Measurements from ENCODE around the gene C20orf204.

C20orf204 gene

GRCh38 chr20:64070244-64070993, 34.4 kb downstream of the C20orf204 start:
- H3K4me3 ChIP-seq (ENCODE audit: low read depth, low read length): no peak overlapping the region
- no peak for TF ChIP-seq CTCF (IDR thresholded peaks at IDR 0.05; ENCODE audit: low read depth, low read length, missing control alignments)
- DNase-seq (ENCODE audit: low read depth): no peak

DNA sequence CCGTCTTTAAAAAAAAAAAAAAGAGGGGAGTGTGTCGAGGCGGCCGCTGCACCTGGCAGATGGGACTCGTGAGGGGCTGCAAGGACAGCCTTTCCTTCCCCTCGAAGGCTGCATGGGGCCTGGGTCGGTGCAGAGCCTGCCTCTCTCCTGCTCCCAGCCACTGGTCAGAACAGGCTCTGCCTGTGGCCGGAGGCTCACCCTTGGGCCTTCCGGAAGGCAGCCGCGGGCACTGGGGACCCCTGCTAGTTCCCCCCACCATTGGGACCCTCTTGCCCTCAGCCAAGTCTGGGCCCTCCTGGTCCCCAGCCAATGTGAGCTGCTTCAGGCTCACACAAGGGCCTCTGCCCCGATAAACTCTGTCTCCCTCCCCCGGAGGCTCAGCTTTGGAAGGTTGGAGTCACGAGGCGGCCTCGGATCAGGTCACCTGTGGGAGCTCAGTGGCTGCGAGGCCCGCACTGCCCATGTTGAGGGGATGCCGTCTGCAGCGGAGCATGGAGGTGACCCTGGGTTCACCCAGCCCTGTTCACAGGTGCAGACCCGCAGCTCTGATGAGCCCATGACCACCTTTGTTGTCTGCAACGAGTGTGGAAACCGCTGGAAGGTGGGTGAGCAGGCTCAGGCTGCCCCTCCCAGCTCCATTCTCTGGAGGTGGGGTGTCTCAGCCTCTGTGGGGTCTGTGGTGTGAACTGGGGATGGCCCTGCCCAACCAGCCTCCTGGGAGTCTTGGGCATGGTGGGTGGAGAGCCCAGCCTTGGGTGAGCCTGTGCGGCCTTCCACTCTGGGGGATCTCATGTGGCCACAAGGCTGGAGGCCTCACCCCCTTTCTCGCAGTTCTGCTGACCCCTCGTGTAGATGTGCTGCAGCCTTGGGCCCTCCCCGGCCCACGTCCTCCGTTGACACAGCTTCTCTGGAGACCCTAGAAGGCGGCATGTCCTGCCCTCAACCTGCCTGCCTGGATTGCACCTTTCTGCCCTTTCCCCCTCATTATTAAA, 35.7 kb downstream of the C20orf204 start:
- H3K4me3 ChIP-seq (ENCODE audit: low read depth, low read length): no peak overlapping the region
- TF ChIP-seq CTCF (IDR thresholded peaks at IDR 0.05; ENCODE audit: low read depth, low read length, missing control alignments): no peak
- DNase-seq (ENCODE audit: low read depth): no peak

DNA sequence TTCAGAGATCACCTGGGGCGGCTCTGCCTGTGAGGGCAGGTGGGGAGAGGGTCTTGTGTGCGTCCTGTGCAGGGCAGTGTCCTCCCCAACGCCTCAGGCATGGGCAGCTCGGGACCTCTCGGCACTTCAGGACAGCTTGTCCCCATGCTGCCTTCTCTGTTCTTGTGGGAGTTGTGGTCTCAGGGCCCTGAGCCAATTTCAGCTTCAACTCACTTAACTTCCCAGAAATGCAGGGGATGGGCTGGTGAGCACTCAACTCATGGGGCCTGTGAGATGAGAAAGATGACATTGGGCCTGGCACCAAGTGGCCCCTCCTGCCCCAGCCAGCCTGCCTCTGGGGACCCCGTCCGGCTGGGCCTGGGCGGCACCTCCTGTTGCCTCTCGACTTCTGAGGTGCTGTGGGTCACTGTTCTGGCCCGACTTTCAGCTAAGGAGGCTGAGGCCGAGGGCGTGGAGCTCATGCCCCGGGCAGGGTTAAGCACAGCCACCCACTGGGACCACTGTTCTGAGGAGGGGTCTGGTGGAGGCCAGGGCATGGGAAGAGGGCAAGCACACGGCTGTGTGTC, 36.6 kb downstream of the C20orf204 start:
- TF ChIP-seq CTCF (IDR thresholded peaks at IDR 0.05; ENCODE audit: low read depth, low read length, missing control alignments): no peak
- no peak overlapping the region for H3K4me3 ChIP-seq (ENCODE audit: low read depth, low read length)
- DNase-seq (ENCODE audit: low read depth): no peak

GRCh38 chr20:64073476-64074183, 37.6 kb downstream of the C20orf204 start:
- DNase-seq (ENCODE audit: low read depth): no peak
- no peak for TF ChIP-seq CTCF (IDR thresholded peaks at IDR 0.05; ENCODE audit: low read depth, low read length, missing control alignments)
- H3K4me3 ChIP-seq (ENCODE audit: low read depth, low read length): no peak overlapping the region

DNA sequence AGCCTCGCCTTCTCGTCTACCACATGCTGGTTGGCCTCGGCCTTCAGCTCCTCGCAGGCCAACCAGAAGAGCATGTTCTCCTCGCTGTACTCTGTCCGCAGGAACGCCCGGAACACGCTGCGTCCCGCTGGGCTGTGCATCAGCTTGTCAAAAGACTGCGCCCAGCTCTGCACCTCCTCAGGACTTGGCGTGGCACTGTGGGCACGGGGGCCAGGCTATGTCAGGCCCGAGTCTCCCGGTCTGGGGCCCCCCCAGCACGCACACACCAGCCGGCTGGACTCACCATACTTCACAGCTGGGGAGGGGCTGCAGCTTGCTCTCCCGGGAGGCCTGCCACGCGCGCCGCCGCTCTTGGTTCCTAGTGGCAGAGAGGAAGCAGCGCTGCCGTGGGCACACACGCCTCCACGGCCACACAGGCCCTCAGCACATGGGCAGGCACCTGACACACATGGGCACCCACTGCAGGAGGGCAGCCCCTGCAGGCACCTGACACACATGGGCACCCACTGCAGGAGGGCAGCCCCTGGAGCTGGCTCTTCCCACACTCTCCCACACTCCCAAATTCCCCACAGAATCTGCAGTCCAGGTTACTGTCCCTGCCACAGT, 38.3 kb downstream of the C20orf204 start:
- no peak for TF ChIP-seq CTCF (IDR thresholded peaks at IDR 0.05; ENCODE audit: low read depth, low read length, missing control alignments)
- no peak overlapping the region for H3K4me3 ChIP-seq (ENCODE audit: low read depth, low read length)
- no peak for DNase-seq (ENCODE audit: low read depth)

DNA sequence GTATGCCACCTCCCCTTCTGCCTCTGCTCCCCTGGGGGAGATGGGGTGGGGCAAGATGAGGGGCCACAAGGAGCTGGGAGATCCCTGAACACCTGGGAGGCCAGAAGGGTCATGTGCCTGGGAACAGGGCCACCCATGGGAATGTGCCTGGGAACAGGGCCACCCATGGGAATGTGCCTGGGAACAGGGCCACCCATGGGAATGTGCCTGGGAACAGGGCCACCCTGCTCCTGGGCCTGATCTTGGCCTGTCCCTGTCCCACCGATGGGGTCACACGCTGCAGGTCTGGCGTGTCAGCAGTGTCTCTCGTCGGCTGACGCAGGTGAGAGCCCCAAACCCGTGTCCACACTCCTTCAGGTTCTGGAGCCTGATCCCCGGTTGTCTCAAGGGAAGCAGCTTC, 39.0 kb downstream of the C20orf204 start:
- no peak for TF ChIP-seq CTCF (IDR thresholded peaks at IDR 0.05; ENCODE audit: low read depth, low read length, missing control alignments)
- H3K4me3 ChIP-seq (ENCODE audit: low read depth, low read length): no peak overlapping the region
- no peak for DNase-seq (ENCODE audit: low read depth)
